Retinal pigment epithelial cell (primary cell): Measurements from ENCODE around the gene SHC3.

Experiments
- DNase-seq: peaks from one replicate; pipeline ENCODE4 v3.0.0-alpha.2; 2010; ENCODE audit warnings: low read depth
- H3K4me3 ChIP-seq: 2 replicates; pipeline ENCODE4 v1.5.1; 2011; ENCODE audit warnings: mild to moderate bottlenecking, low read length, control low read depth, moderate library complexity
- CTCF ChIP-seq: conservative IDR thresholded peaks from 2 replicates; pipeline ENCODE4 v1.5.1; 2011; ENCODE audit warnings: low read depth, low read length, control low read depth, inconsistent platforms

Gene SHC3

GRCh38 chr9:89095761-89096528 is 82.7 kb downstream of the SHC3 start:
- DNase-seq = no peak
- no peak overlapping the region for H3K4me3 ChIP-seq
- TF ChIP-seq CTCF = no peak

DNA sequence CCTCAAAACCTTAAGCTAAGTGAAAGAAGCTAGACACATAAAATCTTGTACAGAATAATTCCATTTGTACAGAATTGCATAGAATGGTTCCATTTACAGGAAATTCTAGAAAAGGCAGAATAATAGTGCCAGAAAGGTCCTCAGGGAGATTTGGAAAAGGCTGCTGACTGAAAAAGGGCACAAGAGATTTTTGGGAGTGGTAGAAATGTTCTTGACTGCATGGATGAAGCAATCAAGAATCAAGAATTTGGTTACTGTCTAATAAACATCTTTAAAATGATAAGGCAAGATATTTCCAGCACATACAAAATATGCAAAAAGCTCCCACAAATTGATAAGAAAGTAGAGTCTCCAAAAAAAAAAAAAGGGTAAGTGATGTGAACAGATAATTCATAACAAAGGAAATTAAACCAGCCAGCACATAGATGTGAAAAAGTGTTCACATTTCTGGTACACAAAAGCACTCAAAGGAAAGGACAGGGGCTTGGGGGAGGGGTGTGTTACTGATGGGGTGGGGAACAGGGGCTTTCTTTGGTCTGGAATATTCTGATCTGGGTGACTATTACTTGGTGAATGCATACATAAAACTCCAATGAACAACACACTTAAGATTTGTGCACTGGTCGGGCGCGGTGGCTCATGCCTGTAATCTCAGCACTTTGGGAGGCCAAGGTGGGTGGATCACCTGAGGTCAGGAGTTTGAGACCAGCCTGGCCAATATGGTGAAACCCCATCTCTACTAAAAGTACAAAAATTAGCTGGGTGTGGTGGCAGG is 85.2 kb downstream of the SHC3 start:
- TF ChIP-seq CTCF = no peak
- DNase-seq = no peak
- no peak overlapping the region for H3K4me3 ChIP-seq

GRCh38 chr9:89089176-89089575 is 89.4 kb downstream of the SHC3 start:
- DNase-seq = no peak
- H3K4me3 ChIP-seq = no peak overlapping the region
- TF ChIP-seq CTCF = no peak

DNA sequence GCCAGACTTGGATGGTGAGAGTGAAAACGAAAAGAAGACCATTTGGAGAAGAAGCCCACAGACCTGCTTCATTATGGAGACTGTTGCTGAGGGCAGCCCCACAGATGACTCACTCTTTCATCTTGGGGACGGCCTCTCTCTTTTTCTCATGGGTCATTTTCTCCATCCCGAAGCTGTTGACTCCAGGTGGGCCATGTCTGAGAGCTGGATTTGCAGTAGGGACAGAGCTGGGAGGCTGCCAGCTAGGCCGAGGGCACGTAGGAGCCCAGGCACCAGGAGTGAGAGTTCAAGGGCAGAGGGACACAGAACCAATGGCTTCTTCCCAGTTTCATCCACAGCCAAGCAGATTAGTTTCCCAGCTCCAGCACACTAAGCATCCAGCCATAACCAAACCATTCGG is 95.0 kb downstream of the SHC3 start:
- TF ChIP-seq CTCF = no peak
- DNase-seq = no peak
- H3K4me3 ChIP-seq = no peak overlapping the region

DNA sequence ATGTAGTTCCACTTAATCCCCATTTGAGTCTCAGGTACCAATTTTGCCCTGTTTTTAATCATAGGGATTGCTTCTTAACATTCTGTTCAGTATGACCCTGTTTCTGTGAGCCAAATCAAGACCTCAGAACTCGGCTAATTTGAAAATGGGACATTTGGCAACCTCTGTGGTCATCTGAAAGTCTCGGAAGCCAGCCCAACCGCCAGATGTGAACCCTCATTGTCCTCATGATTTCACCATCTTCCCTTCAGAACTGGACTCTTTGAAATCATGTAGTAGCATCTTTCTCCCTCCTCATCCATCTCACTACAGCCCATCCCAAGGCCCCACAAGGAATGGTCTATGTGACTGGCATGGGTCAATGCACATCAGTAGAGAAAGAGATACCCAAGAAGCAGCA is 98.4 kb downstream of the SHC3 start:
- no peak for TF ChIP-seq CTCF
- no peak for DNase-seq
- no peak overlapping the region for H3K4me3 ChIP-seq

- TF ChIP-seq CTCF = no peak
- H3K4me3 ChIP-seq = no peak overlapping the region
- no peak for DNase-seq
Observed at GRCh38 chr9:89079391-89079790, 99.2 kb downstream of the SHC3 start.

DNA sequence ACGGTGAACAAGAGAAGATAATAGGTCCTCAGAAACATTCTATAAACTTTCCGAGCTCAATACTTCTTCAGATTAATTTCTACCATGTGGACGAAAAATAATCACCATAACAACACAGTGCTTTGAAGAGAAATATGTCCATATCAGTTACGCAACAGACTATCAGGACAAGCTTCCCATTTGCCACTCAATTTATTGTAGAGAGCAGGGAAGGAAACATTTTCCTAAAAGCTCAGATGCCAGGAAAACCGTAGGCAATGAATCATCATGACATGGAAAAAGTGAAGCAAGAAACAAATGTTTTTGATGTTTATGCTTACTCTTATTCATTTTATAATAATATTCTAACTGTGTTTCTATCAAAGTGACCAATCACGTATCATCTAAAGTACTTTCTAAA is 99.8 kb downstream of the SHC3 start:
- no peak for TF ChIP-seq CTCF
- no peak overlapping the region for H3K4me3 ChIP-seq
- peak; percentile 6 for DNase-seq
